T-helper 2 cell (primary cell): ENCODE data around the gene CSTB.

Source experiments
- DNase-seq, 5 experiments: peaks; one replicate each; pipeline versions ENCODE4 v3.0.0 to v3.0.0-alpha.2; 2012 to 2022

CSTB gene

GRCh38 chr21:43810505-43811261, 34.6 kb upstream of the CSTB start:
- DNase-seq: peak; percentile 62 to 89 (median 79)

GRCh38 chr21:43809853-43810504, 33.9 kb upstream of the CSTB start:
- no peak for DNase-seq

GRCh38 chr21:43809346-43809799, 33.3 kb upstream of the CSTB start:
- no peak for DNase-seq

- no peak for DNase-seq
These were observed 32.7 kb upstream of the CSTB start for GRCh38 chr21:43808832-43809251.

GRCh38 chr21:43808367-43808766, 32.3 kb upstream of the CSTB start:
- DNase-seq: no peak

- DNase-seq: no peak
These were observed 30.1 kb upstream of the CSTB start for GRCh38 chr21:43806017-43806710.

- DNase-seq: no peak
These were observed 29.2 kb upstream of the CSTB start for GRCh38 chr21:43805275-43805800.

- no peak for DNase-seq
These were observed 27.6 kb upstream of the CSTB start for GRCh38 chr21:43803558-43804300.

- DNase-seq: no peak
These were observed 26.7 kb upstream of the CSTB start for GRCh38 chr21:43802713-43803313.

GRCh38 chr21:43801006-43801783, 25.1 kb upstream of the CSTB start:
- no peak for DNase-seq

GRCh38 chr21:43800566-43800965, 24.5 kb upstream of the CSTB start:
- DNase-seq: no peak

- no peak for DNase-seq
These were observed 24.0 kb upstream of the CSTB start for GRCh38 chr21:43800124-43800523.

- no peak for DNase-seq
These were observed 23.3 kb upstream of the CSTB start for GRCh38 chr21:43799301-43799840.

GRCh38 chr21:43797925-43798715, 22.0 kb upstream of the CSTB start:
- no peak for DNase-seq

- DNase-seq: no peak
These were observed 21.3 kb upstream of the CSTB start for GRCh38 chr21:43797415-43797814.

GRCh38 chr21:43794857-43795256, 18.7 kb upstream of the CSTB start:
- no peak for DNase-seq

- no peak for DNase-seq
These were observed 18.2 kb upstream of the CSTB start for GRCh38 chr21:43794311-43794710.

- DNase-seq: no peak
These were observed 17.1 kb upstream of the CSTB start for GRCh38 chr21:43793243-43793642.

- no peak for DNase-seq
These were observed 16.3 kb upstream of the CSTB start for GRCh38 chr21:43792406-43792805.

- no peak for DNase-seq
These were observed 14.0 kb upstream of the CSTB start for GRCh38 chr21:43790010-43790524.
